HL-60 (cell line): ENCODE data around the gene RBM12.

Experiments used
- CTCF ChIP-seq: IDR thresholded peaks from one replicate; pipeline ENCODE4 v1.5.1; 2011; ENCODE audit warnings: low read length, control low read depth, inconsistent platforms; ENCODE audit not compliant: insufficient read depth
- TF ChIP-seq, protein P1 (sequence below): IDR thresholded peaks from 2 replicates; pipeline ENCODE4 v1.6.1; 2012; ENCODE audit warnings: low read depth; ENCODE audit not compliant: insufficient replicate concordance

DNA sequence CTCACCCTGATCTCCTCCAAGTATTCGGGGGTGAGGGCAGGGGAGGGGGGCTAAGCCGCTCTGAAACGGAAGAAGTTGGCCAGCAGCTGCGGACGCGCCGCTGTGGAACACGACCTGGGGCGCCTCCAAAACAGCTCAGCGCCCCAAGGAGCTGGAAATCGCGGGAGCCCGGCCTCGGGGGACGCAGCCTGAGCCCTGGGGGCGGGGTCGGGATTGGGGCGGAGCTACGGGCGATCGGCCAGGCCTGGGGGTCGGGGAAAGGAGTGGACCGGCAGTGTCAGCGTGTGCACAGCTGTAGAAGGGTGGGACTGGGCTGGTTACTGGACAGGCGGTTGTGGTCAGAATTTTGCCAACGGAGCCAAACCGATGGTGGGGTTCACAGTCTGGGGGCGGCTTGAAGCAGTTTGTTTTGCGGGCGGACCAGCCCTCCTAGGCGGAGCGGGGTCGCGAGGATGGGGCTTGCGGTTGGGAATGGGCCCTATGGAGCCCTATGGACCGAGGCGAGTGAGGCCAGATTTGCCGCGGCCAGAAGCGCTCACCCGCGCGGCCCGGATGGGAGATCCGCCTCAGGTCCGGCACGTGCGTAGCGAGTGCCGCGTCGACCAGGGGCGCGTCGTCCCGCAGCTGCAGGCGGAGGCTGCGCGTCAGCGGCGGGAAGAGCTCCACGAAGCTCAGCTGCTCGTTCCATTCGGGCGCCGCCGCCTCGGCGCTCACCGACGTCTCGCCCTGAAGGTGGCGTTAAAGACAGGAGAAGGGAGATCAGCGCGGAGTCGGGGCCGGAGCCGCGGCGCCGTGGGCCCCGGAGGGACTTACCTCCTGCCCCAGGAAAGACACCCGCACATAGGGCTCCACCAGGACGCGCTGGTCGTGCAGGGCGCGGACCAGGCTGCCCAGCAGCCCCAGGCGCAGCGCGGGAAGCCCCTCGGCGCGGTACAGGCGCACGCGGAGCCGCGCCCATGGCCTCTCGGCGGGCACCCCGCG lies 63.4 kb downstream of the RBM12 start:
- TF ChIP-seq CTCF, result peak; percentile 18
- TF ChIP-seq, protein P1, sequence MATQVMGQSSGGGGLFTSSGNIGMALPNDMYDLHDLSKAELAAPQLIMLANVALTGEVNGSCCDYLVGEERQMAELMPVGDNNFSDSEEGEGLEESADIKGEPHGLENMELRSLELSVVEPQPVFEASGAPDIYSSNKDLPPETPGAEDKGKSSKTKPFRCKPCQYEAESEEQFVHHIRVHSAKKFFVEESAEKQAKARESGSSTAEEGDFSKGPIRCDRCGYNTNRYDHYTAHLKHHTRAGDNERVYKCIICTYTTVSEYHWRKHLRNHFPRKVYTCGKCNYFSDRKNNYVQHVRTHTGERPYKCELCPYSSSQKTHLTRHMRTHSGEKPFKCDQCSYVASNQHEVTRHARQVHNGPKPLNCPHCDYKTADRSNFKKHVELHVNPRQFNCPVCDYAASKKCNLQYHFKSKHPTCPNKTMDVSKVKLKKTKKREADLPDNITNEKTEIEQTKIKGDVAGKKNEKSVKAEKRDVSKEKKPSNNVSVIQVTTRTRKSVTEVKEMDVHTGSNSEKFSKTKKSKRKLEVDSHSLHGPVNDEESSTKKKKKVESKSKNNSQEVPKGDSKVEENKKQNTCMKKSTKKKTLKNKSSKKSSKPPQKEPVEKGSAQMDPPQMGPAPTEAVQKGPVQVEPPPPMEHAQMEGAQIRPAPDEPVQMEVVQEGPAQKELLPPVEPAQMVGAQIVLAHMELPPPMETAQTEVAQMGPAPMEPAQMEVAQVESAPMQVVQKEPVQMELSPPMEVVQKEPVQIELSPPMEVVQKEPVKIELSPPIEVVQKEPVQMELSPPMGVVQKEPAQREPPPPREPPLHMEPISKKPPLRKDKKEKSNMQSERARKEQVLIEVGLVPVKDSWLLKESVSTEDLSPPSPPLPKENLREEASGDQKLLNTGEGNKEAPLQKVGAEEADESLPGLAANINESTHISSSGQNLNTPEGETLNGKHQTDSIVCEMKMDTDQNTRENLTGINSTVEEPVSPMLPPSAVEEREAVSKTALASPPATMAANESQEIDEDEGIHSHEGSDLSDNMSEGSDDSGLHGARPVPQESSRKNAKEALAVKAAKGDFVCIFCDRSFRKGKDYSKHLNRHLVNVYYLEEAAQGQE, result no peak
